ENCODE measurements around the gene BTBD9.

GRCh38 chr6:38417521-38417920 lies 222.2 kb downstream of the BTBD9 start:
- TF ChIP-seq CTCF (IDR thresholded peaks at IDR 0.05; ENCODE audit: low read depth, low read length, poor library complexity, severe bottlenecking) (no peak), EZH2phosphoT487 (IDR thresholded peaks at IDR 0.05; ENCODE audit: borderline replicate concordance, low read length) (no peak)

Data from DOHH2 (cell line).